ENCODE measurements around the gene BIVM.

Gene BIVM

GRCh38 chr13:102807699-102808098 is 8.8 kb downstream of the BIVM start:
- Histone ChIP-seq H3K9ac (ENCODE audit: insufficient read length, low read depth) (no peak overlapping the region), H3K36me3 (ENCODE audit: insufficient read depth, insufficient read length, low read length) (no peaks in the 10 kb centered on the region), H3K27me3 (ENCODE audit: insufficient read depth, insufficient read length) (no peaks in the 10 kb centered on the region), H3K9me3 (ENCODE audit: insufficient read depth, low read length) (no peaks in the 10 kb centered on the region), H3K4me1 (ENCODE audit: insufficient read depth, insufficient read length) (no peaks in the 10 kb centered on the region), H3K4me3 (ENCODE audit: insufficient read length, low read depth) (no peak overlapping the region)
- DNase-seq (ENCODE audit: low read depth, low spot score) = no peak
- TF ChIP-seq ZNF274 (IDR thresholded peaks at IDR 0.05; ENCODE audit: low read depth, low read length) (no peak), SUZ12 (IDR thresholded peaks at IDR 0.05; ENCODE audit: extremely low read depth, insufficient read depth, insufficient read length) (no peak), YY1 (IDR thresholded peaks at IDR 0.05; ENCODE audit: insufficient read depth, insufficient read length) (no peak)

GRCh38 chr13:102812611-102813287 is 13.8 kb downstream of the BIVM start:
- no peak overlapping the region for H3K4me3 ChIP-seq (ENCODE audit: insufficient read length, low read depth)
- TF ChIP-seq YY1 (IDR thresholded peaks at IDR 0.05; ENCODE audit: insufficient read depth, insufficient read length) (no peak), SUZ12 (IDR thresholded peaks at IDR 0.05; ENCODE audit: extremely low read depth, insufficient read depth, insufficient read length) (no peak), ZNF274 (IDR thresholded peaks at IDR 0.05; ENCODE audit: low read depth, low read length) (no peak)
- H3K27me3 ChIP-seq (ENCODE audit: insufficient read depth, insufficient read length) = no peaks in the 10 kb centered on the region
- no peaks in the 10 kb centered on the region for H3K4me1 ChIP-seq (ENCODE audit: insufficient read depth, insufficient read length)
- no peak overlapping the region for H3K9ac ChIP-seq (ENCODE audit: insufficient read length, low read depth)
- no peaks in the 10 kb centered on the region for H3K36me3 ChIP-seq (ENCODE audit: insufficient read depth, insufficient read length, low read length)
- no peaks in the 10 kb centered on the region for H3K9me3 ChIP-seq (ENCODE audit: insufficient read depth, low read length)
- no peak for DNase-seq (ENCODE audit: low read depth, low spot score)

- DNase-seq (ENCODE audit: low read depth, low spot score) = no peak
- no peaks in the 10 kb centered on the region for H3K27me3 ChIP-seq (ENCODE audit: insufficient read depth, insufficient read length)
- H3K4me1 ChIP-seq (ENCODE audit: insufficient read depth, insufficient read length) = no peaks in the 10 kb centered on the region
- H3K9me3 ChIP-seq (ENCODE audit: insufficient read depth, low read length) = no peaks in the 10 kb centered on the region
- no peak overlapping the region for H3K9ac ChIP-seq (ENCODE audit: insufficient read length, low read depth)
- no peak overlapping the region for H3K4me3 ChIP-seq (ENCODE audit: insufficient read length, low read depth)
- no peak for TF ChIP-seq SUZ12 (IDR thresholded peaks at IDR 0.05; ENCODE audit: extremely low read depth, insufficient read depth, insufficient read length)
- no peak for TF ChIP-seq ZNF274 (IDR thresholded peaks at IDR 0.05; ENCODE audit: low read depth, low read length)
- no peak for TF ChIP-seq YY1 (IDR thresholded peaks at IDR 0.05; ENCODE audit: insufficient read depth, insufficient read length)
- no peaks in the 10 kb centered on the region for H3K36me3 ChIP-seq (ENCODE audit: insufficient read depth, insufficient read length, low read length)
These were observed 15.2 kb downstream of the BIVM start for GRCh38 chr13:102814025-102814607.

- no peak overlapping the region for H3K4me3 ChIP-seq (ENCODE audit: insufficient read length, low read depth)
- no peaks in the 10 kb centered on the region for H3K36me3 ChIP-seq (ENCODE audit: insufficient read depth, insufficient read length, low read length)
- H3K4me1 ChIP-seq (ENCODE audit: insufficient read depth, insufficient read length) = no peaks in the 10 kb centered on the region
- TF ChIP-seq YY1 (IDR thresholded peaks at IDR 0.05; ENCODE audit: insufficient read depth, insufficient read length) = no peak
- TF ChIP-seq ZNF274 (IDR thresholded peaks at IDR 0.05; ENCODE audit: low read depth, low read length) = no peak
- TF ChIP-seq SUZ12 (IDR thresholded peaks at IDR 0.05; ENCODE audit: extremely low read depth, insufficient read depth, insufficient read length) = no peak
- no peaks in the 10 kb centered on the region for H3K9me3 ChIP-seq (ENCODE audit: insufficient read depth, low read length)
- H3K9ac ChIP-seq (ENCODE audit: insufficient read length, low read depth) = no peak overlapping the region
- no peaks in the 10 kb centered on the region for H3K27me3 ChIP-seq (ENCODE audit: insufficient read depth, insufficient read length)
- DNase-seq (ENCODE audit: low read depth, low spot score) = no peak
These were observed 15.9 kb downstream of the BIVM start for GRCh38 chr13:102814793-102815192.

- H3K27me3 ChIP-seq (ENCODE audit: insufficient read depth, insufficient read length) = no peaks in the 10 kb centered on the region
- H3K4me1 ChIP-seq (ENCODE audit: insufficient read depth, insufficient read length) = no peaks in the 10 kb centered on the region
- H3K36me3 ChIP-seq (ENCODE audit: insufficient read depth, insufficient read length, low read length) = no peaks in the 10 kb centered on the region
- no peak for TF ChIP-seq YY1 (IDR thresholded peaks at IDR 0.05; ENCODE audit: insufficient read depth, insufficient read length)
- no peak for TF ChIP-seq SUZ12 (IDR thresholded peaks at IDR 0.05; ENCODE audit: extremely low read depth, insufficient read depth, insufficient read length)
- no peak for TF ChIP-seq ZNF274 (IDR thresholded peaks at IDR 0.05; ENCODE audit: low read depth, low read length)
- H3K4me3 ChIP-seq (ENCODE audit: insufficient read length, low read depth) = no peak overlapping the region
- DNase-seq (ENCODE audit: low read depth, low spot score) = no peak
- H3K9ac ChIP-seq (ENCODE audit: insufficient read length, low read depth) = no peak overlapping the region
- H3K9me3 ChIP-seq (ENCODE audit: insufficient read depth, low read length) = no peaks in the 10 kb centered on the region
These were observed 16.9 kb downstream of the BIVM start for GRCh38 chr13:102815788-102816187.

- Histone ChIP-seq H3K9me3 (ENCODE audit: insufficient read depth, low read length) (no peaks in the 10 kb centered on the region), H3K9ac (ENCODE audit: insufficient read length, low read depth) (no peak overlapping the region), H3K4me1 (ENCODE audit: insufficient read depth, insufficient read length) (no peaks in the 10 kb centered on the region), H3K27me3 (ENCODE audit: insufficient read depth, insufficient read length) (no peaks in the 10 kb centered on the region), H3K36me3 (ENCODE audit: insufficient read depth, insufficient read length, low read length) (no peaks in the 10 kb centered on the region), H3K4me3 (ENCODE audit: insufficient read length, low read depth) (no peak overlapping the region)
- DNase-seq (ENCODE audit: low read depth, low spot score) = no peak
- no peak for TF ChIP-seq ZNF274 (IDR thresholded peaks at IDR 0.05; ENCODE audit: low read depth, low read length)
- no peak for TF ChIP-seq SUZ12 (IDR thresholded peaks at IDR 0.05; ENCODE audit: extremely low read depth, insufficient read depth, insufficient read length)
- no peak for TF ChIP-seq YY1 (IDR thresholded peaks at IDR 0.05; ENCODE audit: insufficient read depth, insufficient read length)
These were observed 17.8 kb downstream of the BIVM start for GRCh38 chr13:102816708-102817107.

- DNase-seq (ENCODE audit: low read depth, low spot score) = no peak
- no peaks in the 10 kb centered on the region for H3K9me3 ChIP-seq (ENCODE audit: insufficient read depth, low read length)
- H3K36me3 ChIP-seq (ENCODE audit: insufficient read depth, insufficient read length, low read length) = no peaks in the 10 kb centered on the region
- no peak overlapping the region for H3K9ac ChIP-seq (ENCODE audit: insufficient read length, low read depth)
- no peak overlapping the region for H3K4me3 ChIP-seq (ENCODE audit: insufficient read length, low read depth)
- no peak for TF ChIP-seq YY1 (IDR thresholded peaks at IDR 0.05; ENCODE audit: insufficient read depth, insufficient read length)
- no peak for TF ChIP-seq ZNF274 (IDR thresholded peaks at IDR 0.05; ENCODE audit: low read depth, low read length)
- TF ChIP-seq SUZ12 (IDR thresholded peaks at IDR 0.05; ENCODE audit: extremely low read depth, insufficient read depth, insufficient read length) = no peak
- H3K27me3 ChIP-seq (ENCODE audit: insufficient read depth, insufficient read length) = no peaks in the 10 kb centered on the region
- H3K4me1 ChIP-seq (ENCODE audit: insufficient read depth, insufficient read length) = no peaks in the 10 kb centered on the region
These were observed 18.3 kb downstream of the BIVM start for GRCh38 chr13:102817241-102817640.
